ENCODE data around the gene COL16A1.
A peak's percentile ranks its signal among the peaks of the same experiment; 100 is the strongest.

COL16A1 gene

DNA sequence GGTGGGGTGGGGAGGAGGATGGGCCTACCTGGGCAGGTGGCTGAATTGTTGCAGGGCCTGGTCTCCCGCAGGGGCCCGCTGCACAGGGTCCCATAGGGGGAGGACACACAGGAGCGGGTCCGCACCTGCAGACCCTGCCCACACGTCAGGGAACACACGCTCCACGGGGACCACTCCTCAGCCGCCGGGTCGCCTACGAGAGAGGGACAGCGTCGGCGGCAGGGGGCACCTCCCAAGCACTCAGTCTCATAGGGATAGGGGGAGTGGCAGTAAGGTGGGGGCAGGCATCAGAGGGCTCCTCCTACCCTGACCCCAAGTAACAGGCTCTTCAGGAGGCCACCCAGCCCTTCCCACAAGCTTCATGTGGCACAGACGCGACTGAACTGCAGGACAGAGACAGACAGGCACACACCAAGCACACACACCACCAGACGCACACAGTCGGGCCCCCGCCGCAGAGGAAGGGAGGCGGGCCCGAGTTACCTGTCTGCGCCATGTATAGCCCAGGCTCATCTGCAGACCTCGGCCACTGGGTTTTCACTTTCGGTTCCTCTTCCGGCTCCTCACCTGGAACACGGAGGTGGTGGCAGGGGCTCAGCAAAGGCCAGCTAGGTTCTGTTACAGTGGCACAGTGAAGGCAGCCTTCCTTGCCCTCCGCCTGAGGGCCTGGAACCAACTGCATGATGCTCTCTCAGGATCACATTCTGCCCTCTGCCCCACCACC, 40.5 kb upstream of the COL16A1 start:
- DNase-seq (no peak), ATAC-seq (replicated peaks) (peak; percentile 50)
- H3K27me3 Mint-ChIP-seq: no peaks in the 10 kb centered on the region
- peaks cover 2% of the 10 kb centered on the region for H3K36me3 Mint-ChIP-seq (ENCODE audit: insufficient read depth)
- peaks cover 33 to 44% of the 10 kb centered on the region in 2 donors for H3K4me1 Mint-ChIP-seq (ENCODE audit: low read depth in 2 of 2)
- H3K9me3 Mint-ChIP-seq: no peaks in the 10 kb centered on the region
- peak overlapping the region in 1 of 2 donors; percentile 36 for H3K27ac Mint-ChIP-seq
- H3K4me3 Mint-ChIP-seq: peak overlapping the region; percentile 27 to 34

GRCh38 chr1:31742462-31743212, 38.8 kb upstream of the COL16A1 start:
- no peaks in the 10 kb centered on the region for H3K9me3 Mint-ChIP-seq
- no peak for ATAC-seq (replicated peaks)
- DNase-seq: no peak
- peaks cover 2% of the 10 kb centered on the region for H3K36me3 Mint-ChIP-seq (ENCODE audit: insufficient read depth)
- H3K4me3 Mint-ChIP-seq: no peak overlapping the region
- H3K27me3 Mint-ChIP-seq: no peaks in the 10 kb centered on the region
- H3K27ac Mint-ChIP-seq: no peak overlapping the region
- H3K4me1 Mint-ChIP-seq (ENCODE audit: low read depth in 2 of 2): peaks cover 23 to 39% of the 10 kb centered on the region in 2 donors

DNA sequence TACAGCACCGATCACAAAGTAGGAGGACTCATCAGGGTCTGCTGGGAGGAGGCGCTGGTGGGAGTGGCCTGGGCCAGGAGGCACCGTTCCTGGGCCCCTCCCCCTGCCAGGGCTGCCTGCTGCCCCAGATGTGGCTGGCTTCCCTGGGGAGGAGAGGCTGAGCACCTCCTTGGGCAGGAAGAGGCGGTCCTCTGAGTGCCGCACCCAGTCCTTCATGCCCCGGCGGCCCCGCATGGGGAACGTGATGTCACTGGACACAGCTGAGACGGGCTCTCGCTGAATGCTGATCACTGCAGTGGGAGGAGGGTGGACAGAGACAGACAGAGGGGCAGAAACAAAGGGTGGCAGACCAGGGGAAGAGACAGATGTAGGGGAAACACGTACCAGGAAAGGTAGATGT, 35.5 kb upstream of the COL16A1 start:
- peaks cover 7 to 16% of the 10 kb centered on the region in 2 donors for H3K4me1 Mint-ChIP-seq (ENCODE audit: low read depth in 2 of 2)
- no peaks in the 10 kb centered on the region for H3K27me3 Mint-ChIP-seq
- ATAC-seq (replicated peaks) (peak; percentile 73), DNase-seq (no peak)
- no peaks in the 10 kb centered on the region for H3K9me3 Mint-ChIP-seq
- H3K4me3 Mint-ChIP-seq: peak overlapping the region in 1 of 2 donors; percentile 41
- peak overlapping the region in 1 of 2 donors; percentile 59 for H3K27ac Mint-ChIP-seq
- H3K36me3 Mint-ChIP-seq (ENCODE audit: insufficient read depth): no peaks in the 10 kb centered on the region

GRCh38 chr1:31736675-31737074, 32.9 kb upstream of the COL16A1 start:
- H3K4me1 Mint-ChIP-seq (ENCODE audit: low read depth in 2 of 2): peaks cover 7 to 13% of the 10 kb centered on the region in 2 donors
- H3K36me3 Mint-ChIP-seq (ENCODE audit: insufficient read depth): no peaks in the 10 kb centered on the region
- H3K9me3 Mint-ChIP-seq: no peaks in the 10 kb centered on the region
- DNase-seq (no peak), ATAC-seq (replicated peaks) (peak; percentile 66)
- H3K27ac Mint-ChIP-seq: peak overlapping the region in 1 of 2 donors; percentile 21
- no peaks in the 10 kb centered on the region for H3K27me3 Mint-ChIP-seq
- H3K4me3 Mint-ChIP-seq: peak overlapping the region in 1 of 2 donors; percentile 3

DNA sequence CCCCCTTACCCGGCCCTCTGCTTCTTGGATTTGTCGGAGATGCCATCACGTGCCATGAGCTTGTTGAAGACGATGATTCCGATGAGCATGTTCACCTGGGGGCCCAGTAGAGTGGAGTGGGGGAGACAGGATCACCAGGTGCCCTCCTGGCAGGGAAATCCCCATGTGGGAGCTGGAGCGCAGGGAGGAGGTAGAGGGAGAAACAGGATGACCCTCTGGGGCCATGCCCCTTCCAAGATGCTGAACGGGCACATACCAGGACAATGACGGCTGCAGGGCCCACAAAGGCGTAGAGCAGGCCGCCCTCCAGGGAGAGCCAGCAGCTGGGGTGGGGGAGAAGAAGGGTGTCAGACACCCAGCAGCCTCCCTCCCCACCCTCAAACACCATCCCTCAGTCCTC, 31.8 kb upstream of the COL16A1 start:
- no peak overlapping the region for H3K4me3 Mint-ChIP-seq
- peaks cover 7 to 13% of the 10 kb centered on the region in 2 donors for H3K4me1 Mint-ChIP-seq (ENCODE audit: low read depth in 2 of 2)
- no peaks in the 10 kb centered on the region for H3K36me3 Mint-ChIP-seq (ENCODE audit: insufficient read depth)
- H3K27ac Mint-ChIP-seq: no peak overlapping the region
- no peaks in the 10 kb centered on the region for H3K9me3 Mint-ChIP-seq
- no peak for DNase-seq
- peaks cover 0 to 1% of the 10 kb centered on the region in 2 donors for H3K27me3 Mint-ChIP-seq
- no peak for ATAC-seq (replicated peaks)

GRCh38 chr1:31734582-31735107, 30.8 kb upstream of the COL16A1 start:
- Mint-ChIP-seq H3K36me3 (ENCODE audit: insufficient read depth) (no peaks in the 10 kb centered on the region), H3K27me3 (peaks cover 0 to 10% of the 10 kb centered on the region in 2 donors), H3K9me3 (no peaks in the 10 kb centered on the region), H3K4me3 (no peak overlapping the region), H3K27ac (peak overlapping the region in 1 of 2 donors; percentile 53), H3K4me1 (ENCODE audit: low read depth in 2 of 2) (peaks cover 7 to 10% of the 10 kb centered on the region in 2 donors)
- DNase-seq: no peak
- ATAC-seq (replicated peaks): no peak

DNA sequence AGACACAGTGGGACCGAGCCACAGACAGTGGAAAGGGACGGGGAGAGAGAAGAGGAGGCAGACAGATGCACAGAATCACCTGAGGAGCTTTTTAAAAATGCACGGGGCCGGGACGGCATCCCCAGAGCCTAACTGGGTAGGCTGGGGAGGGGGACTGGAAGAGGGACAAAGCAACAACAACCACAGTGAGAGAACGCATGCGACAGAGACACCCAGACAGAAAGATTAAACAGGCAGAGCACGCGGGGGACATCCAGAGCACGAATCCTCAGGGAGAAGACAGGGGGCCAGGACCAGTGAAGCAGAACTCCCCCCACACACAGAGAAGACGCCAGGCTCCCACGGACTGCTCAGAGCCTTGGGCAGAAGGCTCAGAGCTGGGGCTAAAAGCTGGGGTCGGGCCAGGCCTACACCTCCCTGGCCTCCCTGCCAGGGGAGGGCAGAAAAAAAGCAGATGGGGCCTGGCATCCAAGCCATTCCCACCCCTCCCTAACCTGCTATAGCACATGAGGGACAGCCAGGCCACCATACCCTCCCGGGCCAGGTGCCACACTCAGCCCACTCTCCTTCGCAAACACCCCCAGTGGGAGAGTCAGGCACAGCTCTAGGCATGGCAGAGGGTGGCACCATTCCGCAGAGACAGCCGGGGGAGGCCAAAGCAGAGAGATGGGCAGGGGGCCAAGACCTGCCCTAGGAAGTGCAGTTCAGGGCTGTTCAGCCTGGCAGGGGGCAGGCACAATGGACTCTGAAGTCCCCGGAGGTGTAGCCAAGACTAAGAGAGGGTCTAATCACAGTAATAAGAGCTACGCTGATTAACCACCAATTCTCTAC, 29.8 kb upstream of the COL16A1 start:
- Mint-ChIP-seq H3K27ac (peak overlapping the region in 1 of 2 donors; percentile 53), H3K4me3 (no peak overlapping the region), H3K4me1 (ENCODE audit: low read depth in 2 of 2) (peaks cover 3 to 7% of the 10 kb centered on the region in 2 donors), H3K36me3 (ENCODE audit: insufficient read depth) (peaks cover 4% of the 10 kb centered on the region), H3K27me3 (peaks cover 0 to 11% of the 10 kb centered on the region in 2 donors), H3K9me3 (no peaks in the 10 kb centered on the region)
- ATAC-seq (replicated peaks): no peak
- DNase-seq: no peak

GRCh38 chr1:31732751-31733289, 29.0 kb upstream of the COL16A1 start:
- H3K4me1 Mint-ChIP-seq (ENCODE audit: low read depth in 2 of 2): peaks cover 3 to 7% of the 10 kb centered on the region in 2 donors

DNA sequence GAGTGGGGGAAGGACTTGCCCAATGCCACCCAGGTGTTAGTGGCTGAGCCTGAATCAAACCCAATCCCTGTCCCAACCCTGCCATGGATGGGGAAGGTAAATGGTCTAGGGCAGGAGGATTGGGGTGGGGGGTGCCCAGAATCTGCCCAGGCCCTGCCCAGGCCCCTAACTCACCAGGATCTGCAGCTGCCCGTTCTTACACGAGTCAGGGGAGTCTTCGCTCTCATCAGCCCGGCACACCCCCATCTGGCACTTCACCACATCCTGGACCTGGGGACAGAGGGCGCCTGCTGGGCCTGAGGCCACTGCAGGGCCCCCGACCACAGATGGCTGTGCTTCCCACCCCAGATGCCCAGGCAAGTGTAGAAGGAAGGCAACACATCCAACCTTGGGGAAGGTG, 28.5 kb upstream of the COL16A1 start:
- no peaks in the 10 kb centered on the region for H3K9me3 Mint-ChIP-seq
- DNase-seq: no peak
- H3K4me3 Mint-ChIP-seq: no peak overlapping the region
- H3K27ac Mint-ChIP-seq: no peak overlapping the region
- ATAC-seq (replicated peaks): no peak
- peaks cover 4% of the 10 kb centered on the region for H3K36me3 Mint-ChIP-seq (ENCODE audit: insufficient read depth)
- H3K4me1 Mint-ChIP-seq (ENCODE audit: low read depth in 2 of 2): peaks cover 3 to 7% of the 10 kb centered on the region in 2 donors
- H3K27me3 Mint-ChIP-seq: peaks cover 0 to 11% of the 10 kb centered on the region in 2 donors

More at GRCh38 chr1:31732751-31733289, 29.0 kb upstream of the COL16A1 start:
- Mint-ChIP-seq H3K27ac (no peak overlapping the region), H3K9me3 (no peaks in the 10 kb centered on the region), H3K36me3 (ENCODE audit: insufficient read depth) (peaks cover 4% of the 10 kb centered on the region), H3K4me3 (no peak overlapping the region), H3K27me3 (peaks cover 0 to 11% of the 10 kb centered on the region in 2 donors)
- ATAC-seq (replicated peaks) (no peak), DNase-seq (no peak)

- H3K4me1 Mint-ChIP-seq (ENCODE audit: low read depth in 2 of 2): peaks cover 0 to 1% of the 10 kb centered on the region in 2 donors
- H3K4me3 Mint-ChIP-seq: no peak overlapping the region
Observed at GRCh38 chr1:31731049-31731565, 27.3 kb upstream of the COL16A1 start.

GRCh38 chr1:31730336-31731048, 26.7 kb upstream of the COL16A1 start:
- H3K4me1 Mint-ChIP-seq (ENCODE audit: low read depth in 2 of 2): peaks cover 0 to 1% of the 10 kb centered on the region in 2 donors
- H3K27me3 Mint-ChIP-seq: peaks cover 0 to 11% of the 10 kb centered on the region in 2 donors
- no peaks in the 10 kb centered on the region for H3K9me3 Mint-ChIP-seq
- H3K4me3 Mint-ChIP-seq: no peak overlapping the region
- H3K36me3 Mint-ChIP-seq (ENCODE audit: insufficient read depth): peaks cover 4% of the 10 kb centered on the region
- ATAC-seq (replicated peaks): no peak
- no peak overlapping the region for H3K27ac Mint-ChIP-seq
- DNase-seq: no peak

More at GRCh38 chr1:31731049-31731565, 27.3 kb upstream of the COL16A1 start:
- peaks cover 0 to 11% of the 10 kb centered on the region in 2 donors for H3K27me3 Mint-ChIP-seq
- peaks cover 4% of the 10 kb centered on the region for H3K36me3 Mint-ChIP-seq (ENCODE audit: insufficient read depth)
- no peak for ATAC-seq (replicated peaks)
- no peak overlapping the region for H3K27ac Mint-ChIP-seq
- no peak for DNase-seq
- H3K9me3 Mint-ChIP-seq: no peaks in the 10 kb centered on the region

- no peak overlapping the region for H3K4me3 Mint-ChIP-seq
- peaks cover 0 to 16% of the 10 kb centered on the region in 2 donors for H3K27me3 Mint-ChIP-seq
- ATAC-seq (replicated peaks) (no peak), DNase-seq (no peak)
- H3K4me1 Mint-ChIP-seq (ENCODE audit: low read depth in 2 of 2): peaks cover 0 to 2% of the 10 kb centered on the region in 2 donors
- peaks cover 9% of the 10 kb centered on the region for H3K36me3 Mint-ChIP-seq (ENCODE audit: insufficient read depth)
- no peak overlapping the region for H3K27ac Mint-ChIP-seq
- H3K9me3 Mint-ChIP-seq: no peaks in the 10 kb centered on the region
Observed at GRCh38 chr1:31727849-31728248, 24.0 kb upstream of the COL16A1 start.

All from effector memory CD8-positive, alpha-beta T cell (primary cell).